SHP77 (cell line): Measurements from ENCODE around the gene PPM1H.
"Not testable (repeated sequence)": the region's sequence is repeated elsewhere in the genome, so short reads cannot be mapped to it uniquely, and the experiment has no call there.

Experiments used
- DNase-seq, 2 experiments: peaks; one replicate each; lab custom pipeline; 2025; lab: John Stamatoyannopoulos, UW

PPM1H gene

DNA sequence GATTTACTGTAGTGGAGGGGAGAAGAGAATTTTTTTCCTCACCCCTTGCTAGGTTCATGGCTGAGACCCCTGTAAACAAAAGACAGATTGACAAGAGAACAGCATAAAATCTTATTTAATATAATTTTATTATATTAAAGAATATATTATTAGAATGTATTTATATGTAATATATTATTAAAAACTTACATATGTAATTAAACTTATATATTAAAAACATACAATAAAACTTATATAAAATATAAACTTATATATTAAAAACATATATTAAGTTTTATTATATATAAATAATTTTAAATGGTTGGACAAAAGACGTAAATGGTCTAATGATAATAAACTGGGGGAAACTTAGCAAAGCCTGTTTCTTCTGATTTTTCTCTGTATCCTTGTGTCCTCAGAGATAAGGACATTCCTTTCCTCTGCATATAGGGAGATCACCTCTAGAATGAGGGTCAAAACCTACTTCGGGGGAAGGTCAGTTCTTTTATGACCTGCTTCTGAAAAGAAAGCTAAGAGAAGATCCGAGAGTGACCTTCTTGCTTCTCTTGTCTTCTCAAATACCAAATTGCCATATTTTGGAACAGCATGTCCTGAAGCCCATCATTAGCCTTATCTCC, 8.9 kb upstream of the PPM1H start:
- no peak for DNase-seq

DNA sequence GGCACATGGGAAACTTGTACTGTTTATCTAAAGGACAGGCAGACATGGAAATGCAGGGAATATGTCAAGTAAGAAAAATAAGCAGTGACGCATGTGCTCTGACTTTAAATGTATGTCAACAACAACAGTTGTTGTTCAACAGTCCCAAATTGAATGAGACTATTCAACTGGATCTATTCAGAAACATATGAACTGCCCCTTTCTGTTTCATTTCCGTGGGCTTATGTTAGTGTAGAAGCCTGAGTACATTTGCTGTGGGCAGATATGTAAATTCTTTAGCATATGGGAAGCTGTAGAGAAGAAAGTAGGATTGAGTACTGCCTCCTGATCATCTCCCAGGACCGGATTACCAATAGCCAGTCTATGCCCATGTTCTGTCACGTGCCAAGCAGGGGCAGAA, 7.4 kb upstream of the PPM1H start:
- DNase-seq = not testable (repeated sequence)

DNA sequence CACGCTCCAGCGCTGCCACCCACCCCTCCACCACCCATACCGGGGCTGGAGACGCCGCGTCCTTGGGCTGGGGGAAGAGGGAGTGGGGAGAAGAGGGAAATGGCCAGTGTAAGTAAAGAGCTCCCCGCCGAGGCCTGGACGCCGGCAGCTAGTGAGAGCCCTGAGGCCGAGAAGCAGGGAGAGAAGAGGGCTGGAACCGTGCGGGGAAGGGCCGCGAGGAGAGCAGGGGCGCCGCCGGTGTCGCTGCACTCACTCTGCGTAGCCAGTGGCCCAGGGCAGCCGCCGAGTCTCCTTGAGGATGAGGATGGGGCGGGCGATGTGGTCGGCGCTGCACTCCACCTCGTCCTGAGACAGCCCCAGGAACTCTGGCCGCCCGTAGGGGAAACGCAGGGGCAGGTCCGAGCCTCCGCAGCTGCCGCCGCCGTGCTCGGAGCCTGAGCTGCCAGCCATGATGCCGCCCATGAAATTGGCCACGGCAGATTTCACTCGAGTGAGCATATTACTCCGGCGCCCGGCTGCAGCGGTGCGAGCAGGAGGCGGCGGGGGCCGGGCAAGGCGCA, 631 bp downstream of the PPM1H start:
- peak in 1 of 2 experiments; percentile 47 for DNase-seq

DNA sequence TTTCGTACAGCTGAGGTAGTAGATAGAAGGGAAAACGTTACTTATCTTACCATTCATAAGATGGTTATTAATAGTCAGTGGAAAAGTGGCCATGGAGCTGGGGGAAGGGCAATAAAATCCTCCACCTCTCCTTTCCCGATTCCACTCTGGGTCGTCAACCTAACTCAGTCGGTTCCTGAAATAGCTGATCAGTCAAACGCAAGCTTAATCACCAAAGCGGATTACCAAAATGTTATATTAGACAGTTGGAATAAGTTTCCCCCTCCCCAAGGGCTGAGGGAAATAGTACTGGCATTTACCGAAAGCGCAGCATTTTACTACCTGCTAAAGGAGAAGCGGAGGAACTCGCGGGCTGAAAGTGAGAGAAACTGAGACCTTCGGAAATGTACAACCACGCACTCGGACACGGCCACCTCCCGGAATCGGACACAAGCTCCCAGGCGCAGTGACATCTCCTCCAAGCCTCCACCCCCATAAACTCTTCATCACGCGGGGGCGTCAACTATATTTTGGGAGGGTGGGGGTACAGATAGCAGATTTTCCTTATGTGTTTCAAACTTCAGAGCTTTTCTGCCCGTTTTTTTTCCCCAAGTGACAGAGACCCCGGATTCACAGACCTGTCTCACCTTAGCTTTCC, 1.2 kb downstream of the PPM1H start:
- DNase-seq = peak in 1 of 2 experiments; percentile 2

DNA sequence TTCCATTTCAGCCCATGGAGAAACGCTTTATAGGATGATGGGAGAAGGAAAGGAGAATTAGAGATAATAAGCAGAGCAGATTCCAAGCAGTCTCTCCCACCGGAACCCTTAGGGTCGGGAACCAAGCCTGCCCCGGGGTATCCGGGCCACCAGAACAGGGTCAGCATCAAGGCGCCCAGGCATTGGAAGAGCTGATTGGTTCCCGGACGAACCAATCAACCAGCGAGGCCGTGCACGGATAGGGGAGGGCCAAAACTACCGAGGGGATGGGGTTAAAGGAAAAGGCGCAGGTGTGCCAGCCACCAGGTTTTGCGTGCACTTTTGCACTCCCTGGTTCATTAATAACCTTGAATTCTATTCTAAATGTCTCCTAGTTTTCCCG, 1.7 kb downstream of the PPM1H start:
- peak; percentile 31 to 56 for DNase-seq

DNA sequence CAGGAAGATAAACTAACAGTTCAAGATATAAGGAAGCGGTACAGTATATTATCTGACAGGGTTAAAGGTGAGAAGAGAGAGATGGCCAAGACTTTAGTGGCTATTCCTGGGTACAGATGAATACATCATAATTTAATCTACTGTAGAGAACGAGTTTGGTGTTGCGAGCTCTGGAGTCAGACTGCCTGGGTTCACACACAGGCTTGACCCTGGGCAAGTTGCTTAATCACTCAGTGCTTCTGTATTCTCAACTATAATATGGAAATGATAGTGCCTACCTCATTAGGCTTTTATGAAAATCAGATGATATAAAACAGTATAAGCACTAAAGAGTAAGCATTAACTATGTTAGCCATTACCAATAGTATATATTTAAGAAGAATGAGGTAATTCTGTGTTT, 3.5 kb downstream of the PPM1H start:
- DNase-seq = no peak

DNA sequence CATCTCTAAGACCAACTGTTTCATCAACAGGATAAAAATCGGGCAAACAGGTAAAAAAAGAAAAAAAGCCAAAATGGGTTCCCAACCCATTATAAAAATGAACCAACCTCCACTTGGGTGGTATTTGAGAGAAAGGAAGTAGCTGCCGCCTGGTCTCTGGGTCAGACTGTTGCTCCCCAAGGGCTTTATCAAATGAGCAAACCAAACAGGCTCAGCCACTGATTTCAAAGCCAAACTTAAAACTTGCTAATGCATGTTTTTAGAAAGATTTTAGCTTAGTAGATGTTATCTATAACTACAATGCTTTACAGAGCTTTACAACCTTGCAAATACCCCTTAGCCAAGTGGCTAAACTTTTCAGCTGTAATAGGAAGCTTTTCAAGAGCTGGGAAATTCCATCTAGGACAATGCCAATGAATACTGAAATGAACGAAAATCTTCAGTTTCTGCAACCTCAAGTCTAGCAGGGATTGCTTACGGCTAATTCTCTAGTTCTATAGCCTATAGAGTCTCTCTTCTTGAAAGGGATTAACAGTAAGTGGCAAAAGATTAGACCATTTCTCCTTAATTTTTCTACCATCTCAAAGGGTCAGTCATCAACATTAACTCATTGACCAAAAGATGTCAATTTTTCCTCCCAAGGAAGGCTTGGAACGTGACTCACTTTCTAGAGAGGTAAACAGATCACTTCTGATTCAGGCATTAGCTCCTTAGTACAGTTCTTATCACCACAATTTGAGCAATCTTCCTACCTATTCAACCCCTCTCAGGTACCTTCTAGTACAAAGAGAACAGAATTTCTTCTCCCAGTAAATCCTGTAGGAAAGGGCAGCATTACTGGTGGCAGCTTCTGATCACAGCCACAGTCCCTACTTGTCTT, 4.2 kb downstream of the PPM1H start:
- no peak for DNase-seq

DNA sequence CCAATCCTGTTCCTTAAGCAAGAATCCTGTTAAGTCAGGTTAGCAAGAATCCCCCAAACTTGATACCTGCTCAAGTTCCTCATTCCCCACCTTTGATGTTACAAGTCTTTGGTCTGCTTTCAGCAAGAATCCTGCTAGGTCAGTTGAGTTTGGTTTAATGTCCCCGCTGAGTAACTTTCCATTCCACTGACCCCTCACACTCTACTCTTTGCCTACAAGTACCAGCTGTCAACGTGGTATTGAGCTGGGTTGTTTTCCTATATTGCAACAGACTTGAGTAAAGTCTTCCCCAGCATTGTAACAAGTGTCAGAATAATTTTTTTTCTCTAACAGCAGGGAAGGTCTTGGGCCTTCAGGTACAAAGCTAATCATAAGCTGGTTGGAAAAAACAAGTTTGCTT, 6.3 kb downstream of the PPM1H start:
- DNase-seq = no peak

DNA sequence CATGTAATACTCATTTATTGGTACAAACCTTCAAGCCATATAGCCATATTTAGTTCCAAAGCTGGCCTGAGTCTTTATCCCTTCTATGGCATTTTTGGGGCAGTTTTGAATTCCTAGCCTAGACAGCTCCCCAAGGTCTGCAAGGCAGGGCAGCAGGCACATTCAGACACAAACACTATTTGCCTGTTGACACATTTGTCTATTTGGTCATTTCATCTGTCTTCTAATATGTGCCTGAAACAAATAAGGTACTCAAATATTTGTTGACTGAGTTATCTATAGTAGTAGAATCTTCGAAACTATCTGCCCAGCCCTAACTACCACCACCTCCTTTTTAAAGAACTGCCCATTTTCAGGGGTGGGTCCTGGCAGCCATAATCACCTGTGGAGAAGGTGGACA, 9.3 kb downstream of the PPM1H start:
- no peak for DNase-seq

DNA sequence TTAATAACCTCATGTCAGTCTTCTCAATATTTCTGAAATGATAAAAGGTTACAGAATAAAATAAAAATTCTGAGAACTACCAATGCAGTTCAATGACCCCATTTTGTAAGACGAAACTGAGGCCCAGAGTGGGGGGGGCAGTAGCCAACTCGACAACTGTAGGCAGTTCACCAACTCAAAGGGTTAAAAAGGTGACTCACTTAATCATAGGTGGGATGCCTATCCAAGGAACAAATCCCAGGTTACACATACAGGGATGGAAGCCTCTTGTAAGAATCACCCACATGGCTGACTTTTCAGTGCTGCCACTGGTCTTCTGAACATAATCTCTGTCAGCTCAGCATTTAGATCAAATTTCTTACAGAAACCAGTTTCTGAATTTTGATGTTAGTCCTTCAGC, 10.9 kb downstream of the PPM1H start:
- no peak for DNase-seq

DNA sequence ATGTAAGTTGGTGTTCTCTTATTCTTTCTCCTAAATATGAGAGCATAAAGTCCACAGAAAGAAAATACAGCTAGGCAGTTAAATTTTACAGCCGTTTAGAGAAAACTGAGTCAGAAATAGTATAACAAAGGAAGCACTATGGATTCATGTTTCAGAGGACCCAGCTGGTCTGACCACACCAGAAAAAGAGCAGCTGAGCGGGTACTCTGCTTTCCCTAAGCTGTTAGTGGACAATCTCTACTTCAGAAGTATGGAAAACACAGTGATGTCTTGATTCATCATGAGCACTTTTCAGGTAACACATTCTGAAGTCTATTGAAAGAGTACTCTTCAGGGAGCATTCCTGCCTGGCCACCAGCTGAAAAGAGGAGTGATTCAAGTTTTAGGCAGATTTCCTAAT, 12.4 kb downstream of the PPM1H start:
- no peak for DNase-seq

DNA sequence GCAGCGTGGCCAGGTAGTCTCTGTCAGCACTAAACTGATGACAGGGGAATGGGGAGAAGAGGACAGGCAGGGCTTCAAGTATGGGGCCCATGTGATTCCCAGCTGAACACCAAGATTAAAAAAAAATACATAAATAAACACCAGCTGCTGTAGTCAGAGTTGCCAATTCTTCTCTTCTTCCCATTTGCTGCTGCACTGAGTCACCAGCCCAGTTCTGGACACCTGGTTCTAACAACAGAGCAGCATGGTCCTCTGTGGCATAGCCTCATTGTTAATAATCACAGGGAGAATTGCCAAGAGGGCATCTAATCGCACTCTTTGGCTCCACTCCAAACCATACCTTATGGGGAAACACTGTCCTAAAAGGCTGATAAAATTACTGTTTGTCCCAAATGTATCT, 15.1 kb downstream of the PPM1H start:
- DNase-seq = peak; percentile 65 to 76

DNA sequence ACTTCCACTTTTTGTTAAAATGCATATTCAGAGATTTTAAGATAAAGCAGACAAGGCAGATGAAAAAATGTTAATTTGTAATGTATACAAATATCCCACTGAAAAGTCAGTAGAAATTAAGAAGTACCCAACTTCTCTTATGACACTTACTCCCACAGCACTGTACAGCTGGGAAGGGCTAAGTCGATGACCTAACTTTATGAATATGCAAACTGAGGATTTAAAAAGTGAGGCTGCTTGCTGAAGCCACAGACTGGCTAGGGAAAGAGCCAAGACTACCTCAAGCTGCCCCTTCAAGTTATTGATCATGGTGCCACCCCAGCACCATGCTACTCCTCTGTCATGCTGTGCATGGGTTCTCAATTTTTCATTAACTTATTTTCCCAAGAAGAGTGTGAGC, 17.0 kb downstream of the PPM1H start:
- DNase-seq = no peak

DNA sequence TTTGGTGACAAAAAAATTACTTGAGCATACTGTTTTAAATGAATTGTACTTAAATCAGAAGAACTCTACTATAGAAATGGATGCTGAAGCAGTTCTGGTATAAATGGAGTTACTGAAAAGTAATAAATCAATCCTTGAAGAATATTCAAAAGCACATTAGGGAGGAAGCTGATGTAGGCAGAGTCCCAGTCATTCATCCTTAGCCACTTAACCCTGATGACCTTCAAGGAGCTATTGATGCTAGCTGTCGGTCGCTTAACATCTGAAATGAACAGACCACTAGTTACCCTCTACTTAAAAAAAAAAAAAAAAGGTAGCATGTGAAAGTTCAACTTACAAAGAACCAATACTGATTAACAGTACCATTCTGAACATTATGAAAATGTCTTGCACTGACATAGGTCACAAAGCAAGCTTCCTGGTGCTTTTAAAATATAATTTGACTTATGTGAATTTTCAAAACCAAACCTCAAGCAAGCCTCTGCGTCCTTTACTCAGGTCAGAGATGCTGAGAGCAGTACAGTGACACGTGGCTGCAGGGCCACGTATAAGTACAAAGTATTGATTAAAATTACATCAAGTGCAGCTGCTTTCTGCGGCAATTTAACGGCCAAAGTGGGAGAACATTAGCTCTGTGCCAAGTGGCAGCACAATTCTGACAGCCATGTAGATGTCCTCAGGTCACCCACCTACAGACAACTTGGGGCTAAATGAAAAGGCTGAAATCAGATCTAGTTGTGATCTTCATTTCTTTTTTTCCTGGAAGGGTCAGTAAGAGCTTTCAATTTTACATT, 18.1 kb downstream of the PPM1H start:
- DNase-seq = peak; percentile 74 to 78

DNA sequence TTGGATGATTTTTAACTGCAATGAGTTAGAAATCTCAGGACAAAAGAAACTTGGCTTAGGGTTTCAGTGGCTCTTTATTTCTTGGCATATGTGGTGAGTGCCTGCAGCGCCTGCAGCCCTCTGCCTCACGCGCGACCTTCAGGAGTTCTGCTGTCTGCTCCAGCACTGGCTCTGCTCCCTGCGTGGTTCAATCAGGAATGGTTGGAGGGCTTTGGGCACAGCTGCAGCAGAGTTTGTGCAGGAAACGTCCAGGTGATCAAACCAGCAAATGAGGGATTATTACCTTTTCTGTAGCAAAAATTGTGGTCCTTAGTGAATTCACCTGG, 19.8 kb downstream of the PPM1H start:
- DNase-seq = no peak

DNA sequence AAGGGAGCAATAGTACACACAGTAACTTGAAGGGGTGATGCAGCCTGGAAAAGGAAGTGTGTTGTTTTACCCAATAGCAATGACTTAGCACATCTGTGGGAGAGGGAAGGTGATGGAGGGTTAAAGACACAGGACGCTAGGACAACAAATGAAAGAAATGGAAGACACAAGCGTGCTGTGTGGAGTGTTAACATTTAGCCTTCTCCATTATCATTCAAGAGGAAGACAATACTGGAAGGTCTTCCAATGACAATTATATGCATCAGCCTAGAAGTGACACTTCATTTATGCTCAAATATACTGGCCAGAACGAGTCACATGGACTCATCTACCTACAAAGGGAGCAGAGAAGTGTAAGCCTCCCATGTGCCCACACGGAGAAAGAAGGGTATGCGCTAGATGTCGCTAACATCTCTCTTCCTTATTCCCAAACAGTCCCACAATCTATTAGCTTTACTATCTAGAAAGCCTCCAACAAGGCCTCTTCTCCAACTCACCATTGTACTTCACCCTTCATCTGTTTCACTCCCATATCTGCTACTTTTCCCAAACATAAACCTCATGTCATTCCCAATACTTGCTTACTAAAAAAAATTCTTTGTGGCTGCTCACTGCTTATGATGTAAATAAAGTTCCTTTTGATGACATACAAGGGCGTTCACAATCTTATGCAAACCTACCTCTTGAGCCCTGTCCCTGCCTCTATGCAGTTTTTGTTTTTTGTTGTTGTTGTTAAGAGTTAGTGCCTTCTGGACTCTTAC, 20.3 kb downstream of the PPM1H start:
- no peak for DNase-seq

DNA sequence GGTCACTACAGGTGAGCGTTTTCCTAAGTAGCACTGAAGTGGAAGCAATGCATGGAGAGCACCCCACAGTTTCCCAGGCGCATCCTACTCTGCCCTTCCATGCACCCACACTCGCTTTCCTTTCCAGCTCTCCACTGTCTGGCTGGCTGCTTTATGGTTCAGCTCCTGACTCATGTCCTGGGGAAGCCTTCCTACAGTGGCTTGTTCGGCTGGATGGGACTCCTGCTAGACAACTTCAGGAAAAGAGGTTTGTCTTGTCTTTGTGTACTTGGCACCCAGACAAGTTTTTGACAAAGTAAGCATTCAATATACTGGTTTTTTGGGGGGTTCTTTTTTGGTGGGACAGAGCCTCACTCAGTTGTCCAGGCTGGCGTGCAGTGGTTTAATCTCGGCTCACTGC, 21.6 kb downstream of the PPM1H start:
- no peak for DNase-seq

DNA sequence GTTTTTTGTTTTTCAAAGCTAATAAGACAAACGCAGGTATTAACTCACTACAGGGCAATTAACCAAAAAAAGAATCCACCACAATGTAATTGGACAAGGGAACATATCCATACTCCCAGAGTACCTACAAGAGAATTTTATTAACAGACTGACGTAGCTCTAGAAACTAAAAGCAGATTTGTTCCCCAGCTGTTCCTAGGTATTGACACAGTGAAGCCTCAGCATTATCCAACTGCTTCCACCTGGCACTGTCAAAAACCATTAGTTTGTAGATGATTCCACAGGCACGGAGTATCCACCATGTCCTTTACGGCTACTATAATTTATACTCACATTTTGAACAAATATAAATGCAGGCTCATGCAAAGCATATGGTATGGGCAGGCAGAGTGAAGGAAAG, 22.3 kb downstream of the PPM1H start:
- peak; percentile 5 to 22 for DNase-seq

DNA sequence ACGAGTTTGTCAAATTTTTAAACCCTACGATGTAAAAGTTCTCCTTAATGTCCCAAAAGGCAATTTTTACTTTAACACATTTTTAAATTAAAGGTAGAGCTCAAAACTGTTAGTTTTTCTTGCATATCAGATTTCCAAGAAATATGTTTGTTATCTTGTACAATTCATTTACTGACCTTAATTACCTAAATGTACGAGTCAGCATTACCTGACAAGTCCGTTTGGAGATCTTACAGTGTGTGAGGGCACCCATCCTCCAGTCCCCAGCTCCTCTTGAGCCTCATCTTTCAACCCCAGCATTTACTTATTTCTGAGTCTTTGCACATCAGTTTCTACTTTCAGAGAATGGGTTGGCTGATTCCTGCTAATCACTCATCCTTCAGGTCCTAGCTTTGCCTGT, 23.7 kb downstream of the PPM1H start:
- DNase-seq = no peak

DNA sequence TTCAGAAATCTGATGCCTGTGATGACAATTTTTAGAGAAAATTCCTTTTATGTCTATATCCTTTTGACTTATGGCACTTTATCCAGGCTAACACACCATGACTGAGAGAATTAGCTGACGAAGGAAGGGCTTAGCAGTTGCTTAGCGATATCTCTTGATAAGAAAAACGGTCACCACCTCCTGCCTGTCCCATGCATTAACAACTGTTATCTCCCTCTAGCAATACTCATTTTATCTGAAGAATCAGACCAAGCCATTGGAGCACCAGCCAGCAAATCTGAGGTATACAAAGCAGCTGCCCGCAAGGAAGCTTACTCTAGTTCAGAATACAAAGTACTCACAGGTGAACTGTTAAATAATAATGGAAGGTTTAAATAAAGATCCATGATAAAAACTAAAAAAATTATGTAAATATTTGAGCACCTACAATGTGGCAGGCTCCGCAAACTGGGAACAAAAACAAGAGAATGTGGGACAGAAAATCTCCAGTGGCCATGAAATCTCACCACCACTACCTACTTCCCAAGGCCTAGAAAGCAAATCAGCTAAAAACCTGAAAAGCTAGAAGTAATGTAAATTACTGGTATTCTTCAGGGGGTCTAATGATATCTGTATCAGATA, 24.3 kb downstream of the PPM1H start:
- no peak for DNase-seq

DNA sequence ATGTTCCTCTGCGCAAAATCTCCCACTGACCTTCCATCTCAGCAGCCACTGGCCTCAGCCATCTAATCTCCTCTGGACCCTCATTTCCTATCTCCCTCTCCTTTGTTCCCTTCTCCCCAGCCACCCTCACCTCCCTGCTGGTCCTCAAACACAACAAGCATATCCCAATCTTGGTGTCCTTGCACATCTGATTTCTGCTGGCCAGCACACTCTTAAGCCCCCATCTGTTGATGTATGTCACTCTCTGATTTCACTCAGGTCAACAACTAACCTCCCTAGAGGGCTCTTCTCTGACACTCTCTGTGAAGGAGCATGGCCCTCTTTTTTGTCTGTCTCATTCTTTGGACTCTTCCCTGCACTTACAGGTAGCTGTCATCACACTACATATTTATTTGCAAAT, 25.6 kb downstream of the PPM1H start:
- no peak for DNase-seq
